Hepatocyte (in vitro differentiated cells): Measurements from ENCODE around the gene CIAO3. TPM values are rescaled to one million over a fixed set of nuclear protein-coding genes. Genes with fewer than 3 reads are reported as not detected.
"Not testable (repeated sequence)": the region's sequence is repeated elsewhere in the genome, so short reads cannot be mapped to it uniquely, and the experiment has no call there.

Source experiments
- DNase-seq: peaks from one replicate; pipeline ENCODE4 v3.0.0-alpha.2; 2016; ENCODE audit warnings: low spot score
- H2AFZ ChIP-seq: fragments of 200-600 bp; sonication (generic); 2 replicates; pipeline ENCODE4 v1.6.0; 2016; ENCODE audit warnings: antibody characterized with exemption, mild to moderate bottlenecking
- H3K27ac ChIP-seq: fragments of 200-600 bp; sonication (generic); 2 replicates; pipeline ENCODE4 v1.5.1; 2016; ENCODE audit warnings: mild to moderate bottlenecking
- H3K27me3 ChIP-seq: fragments of 200-600 bp; sonication (generic); 2 replicates; pipeline ENCODE4 v1.6.1; 2016
- H3K36me3 ChIP-seq: fragments of 200-600 bp; sonication (generic); replicated peaks from 2 replicates; pipeline ENCODE4 v1.5.1; 2016; ENCODE audit warnings: low read depth; ENCODE audit not compliant: insufficient read depth
- H3K4me1 ChIP-seq: fragments of 200-600 bp; sonication (generic); 2 replicates; pipeline ENCODE4 v1.5.1; 2016; ENCODE audit warnings: mild to moderate bottlenecking, moderate library complexity; ENCODE audit not compliant: insufficient read depth
- H3K4me2 ChIP-seq: fragments of 200-600 bp; sonication (generic); 2 replicates; pipeline ENCODE4 v1.6.0; 2016
- H3K4me3 ChIP-seq: fragments of 200-600 bp; sonication (generic); 2 replicates; pipeline ENCODE4 v1.5.1; 2016; ENCODE audit warnings: mild to moderate bottlenecking
- H3K79me2 ChIP-seq: fragments of 200-600 bp; sonication (generic); 2 replicates; pipeline ENCODE4 v1.6.0; 2017; ENCODE audit warnings: mild to moderate bottlenecking
- H3K9me2 ChIP-seq: fragments of 200-600 bp; sonication (generic); replicated peaks from 2 replicates; pipeline ENCODE4 v1.6.0; 2017; ENCODE audit warnings: mild to moderate bottlenecking; ENCODE audit not compliant: insufficient read depth
- H3K9me3 ChIP-seq: fragments of 200-600 bp; sonication (generic); 2 replicates; pipeline ENCODE4 v1.5.1; 2016; ENCODE audit warnings: low read depth, mild to moderate bottlenecking
- H4K20me1 ChIP-seq: fragments of 200-600 bp; sonication (generic); 2 replicates; pipeline ENCODE4 v1.6.0; 2016; ENCODE audit warnings: mild to moderate bottlenecking; ENCODE audit not compliant: insufficient read depth, poor library complexity, severe bottlenecking
- EZH2 ChIP-seq: fragments of 200-600 bp; sonication (generic); IDR thresholded peaks from 2 replicates; pipeline ENCODE4 v1.6.1; 2016; ENCODE audit warnings: antibody characterized with exemption, mild to moderate bottlenecking, borderline replicate concordance
- EZH2phosphoT487 ChIP-seq: fragments of 200-600 bp; sonication (generic); IDR thresholded peaks from one replicate; pipeline ENCODE4 v1.6.1; 2018; ENCODE audit warnings: antibody characterized with exemption, mild to moderate bottlenecking, low read depth, moderate library complexity; ENCODE audit not compliant: unreplicated experiment, severe bottlenecking
- WGBS: methylation state at CpG from one replicate; pipeline ENCODE4 v1.1.6; 2016; ENCODE audit warnings: low lambda C conversion rate; ENCODE audit errors: missing lambda C conversion rate; 5-methylcytosine and 5-hydroxymethylcytosine counted together
- polyA plus RNA-seq: library from polyadenylated mRNA; unstranded; fragments of >200 nt; fragmentation: Nextera tagmentation; extraction: Ambion mirVana; gene quantifications from 2 replicates; pipeline ENCODE4 v1.2.1, GENCODE V29; 2016
- total RNA-seq: library from RNA; depleted of rRNA; stranded (reverse); fragments of >200 nt; gene quantifications from 2 replicates; pipeline ENCODE4 v1.2.3, GENCODE V29; 2014
- TF ChIP-seq, protein P1 (sequence below): fragments of 200-600 bp; sonication (generic); IDR thresholded peaks from 2 replicates; pipeline ENCODE4 v1.5.1; 2016; ENCODE audit warnings: antibody characterized with exemption, mild to moderate bottlenecking; ENCODE audit not compliant: poor library complexity

Gene CIAO3
- total and polyA plus RNA-seq, 2 experiments from 2014 or later, result 39.0 to 42.8 TPM

DNA sequence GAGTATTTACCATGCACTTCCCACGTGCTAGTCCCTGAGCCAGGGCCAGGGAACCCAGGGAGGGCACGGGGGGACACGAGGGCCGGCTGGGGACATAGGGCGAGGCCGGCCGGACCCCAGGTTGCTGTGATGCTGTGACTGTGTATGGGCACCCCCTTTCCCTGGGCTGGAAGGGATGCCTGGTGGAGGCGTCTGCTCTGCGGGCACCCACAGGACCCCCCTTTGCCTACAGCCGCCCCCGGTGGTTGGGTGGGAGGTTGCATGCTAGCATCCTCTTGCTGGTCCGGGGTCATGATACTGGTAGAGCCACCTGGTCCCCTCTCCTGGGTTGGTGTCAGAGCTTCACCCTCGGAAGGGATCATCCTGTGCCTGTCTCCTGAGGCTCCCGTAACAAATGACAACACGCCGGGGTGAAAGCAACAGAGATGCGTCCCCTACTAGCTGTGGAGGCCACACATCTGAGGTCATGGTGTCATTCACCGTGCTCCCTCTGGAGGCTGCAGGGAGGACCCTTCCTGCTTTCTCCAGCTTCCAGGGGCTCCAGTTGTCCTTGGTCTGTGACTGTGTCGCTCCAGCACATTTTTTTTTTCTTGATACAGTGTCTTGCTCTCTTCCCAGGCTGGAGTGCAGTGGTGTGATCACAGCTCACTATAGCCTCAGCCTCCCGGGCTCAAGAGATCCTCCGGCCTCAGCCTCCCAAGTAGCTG is 3.1 kb upstream of the CIAO3 start:
- no peaks in the 10 kb centered on the region for H4K20me1 ChIP-seq
- peaks cover 13% of the 10 kb centered on the region for H3K79me2 ChIP-seq
- 87% methylated on average over 20 of the region's 21 CpGs for WGBS
- no peak for DNase-seq
- no peak overlapping the region for H2AFZ ChIP-seq
- H3K9me3 ChIP-seq, result no peaks in the 10 kb centered on the region
- H3K4me3 ChIP-seq, result no peak overlapping the region
- H3K4me2 ChIP-seq, result no peak overlapping the region
- TF ChIP-seq, protein P1, sequence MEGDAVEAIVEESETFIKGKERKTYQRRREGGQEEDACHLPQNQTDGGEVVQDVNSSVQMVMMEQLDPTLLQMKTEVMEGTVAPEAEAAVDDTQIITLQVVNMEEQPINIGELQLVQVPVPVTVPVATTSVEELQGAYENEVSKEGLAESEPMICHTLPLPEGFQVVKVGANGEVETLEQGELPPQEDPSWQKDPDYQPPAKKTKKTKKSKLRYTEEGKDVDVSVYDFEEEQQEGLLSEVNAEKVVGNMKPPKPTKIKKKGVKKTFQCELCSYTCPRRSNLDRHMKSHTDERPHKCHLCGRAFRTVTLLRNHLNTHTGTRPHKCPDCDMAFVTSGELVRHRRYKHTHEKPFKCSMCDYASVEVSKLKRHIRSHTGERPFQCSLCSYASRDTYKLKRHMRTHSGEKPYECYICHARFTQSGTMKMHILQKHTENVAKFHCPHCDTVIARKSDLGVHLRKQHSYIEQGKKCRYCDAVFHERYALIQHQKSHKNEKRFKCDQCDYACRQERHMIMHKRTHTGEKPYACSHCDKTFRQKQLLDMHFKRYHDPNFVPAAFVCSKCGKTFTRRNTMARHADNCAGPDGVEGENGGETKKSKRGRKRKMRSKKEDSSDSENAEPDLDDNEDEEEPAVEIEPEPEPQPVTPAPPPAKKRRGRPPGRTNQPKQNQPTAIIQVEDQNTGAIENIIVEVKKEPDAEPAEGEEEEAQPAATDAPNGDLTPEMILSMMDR, result no peak
- TF ChIP-seq EZH2phosphoT487 (no peak), EZH2 (no peak)
- H3K9me2 ChIP-seq, result no peaks in the 10 kb centered on the region
- H3K36me3 ChIP-seq, result no peaks in the 10 kb centered on the region
- H3K27ac ChIP-seq, result no peak overlapping the region
- no peaks in the 10 kb centered on the region for H3K27me3 ChIP-seq
- peaks cover 11% of the 10 kb centered on the region for H3K4me1 ChIP-seq

GRCh38 chr16:742894-743293 is 2.1 kb upstream of the CIAO3 start:
- H3K36me3 ChIP-seq, DNase-seq, H3K27ac ChIP-seq, H4K20me1 ChIP-seq, H3K9me3 ChIP-seq, H3K4me2 ChIP-seq, H3K9me2 ChIP-seq, H3K27me3 ChIP-seq, H2AFZ ChIP-seq, H3K4me3 ChIP-seq: not testable (repeated sequence)
- Histone ChIP-seq H3K79me2 (peaks cover 13% of the 10 kb centered on the region), H3K4me1 (peaks cover 11% of the 10 kb centered on the region)
- WGBS, result 90% methylated on average over 14 of the region's 14 CpGs

GRCh38 chr16:741986-742629 is 1.3 kb upstream of the CIAO3 start:
- DNase-seq, result no peak
- H3K9me2 ChIP-seq, result no peaks in the 10 kb centered on the region
- no peak for TF ChIP-seq EZH2phosphoT487
- TF ChIP-seq EZH2, result no peak
- TF ChIP-seq, protein P1, result no peak

GRCh38 chr16:740459-740763 is 386 bp downstream of the CIAO3 start:
- Histone ChIP-seq H3K4me1 (peaks cover 11% of the 10 kb centered on the region), H2AFZ (peak overlapping the region; percentile 84)

More at GRCh38 chr16:741986-742629, 1.3 kb upstream of the CIAO3 start:
- Histone ChIP-seq H2AFZ (no peak overlapping the region), H3K9me3 (no peaks in the 10 kb centered on the region), H3K36me3 (no peaks in the 10 kb centered on the region), H3K4me3 (no peak overlapping the region), H4K20me1 (no peaks in the 10 kb centered on the region), H3K27me3 (no peaks in the 10 kb centered on the region), H3K79me2 (peaks cover 13% of the 10 kb centered on the region), H3K27ac (no peak overlapping the region), H3K4me2 (peak overlapping the region; percentile 93), H3K4me1 (peaks cover 11% of the 10 kb centered on the region)
- 93% methylated on average over 15 of the region's 15 CpGs for WGBS

More at GRCh38 chr16:740459-740763, 386 bp downstream of the CIAO3 start:
- H3K27me3 ChIP-seq, result no peaks in the 10 kb centered on the region
- peaks cover 13% of the 10 kb centered on the region for H3K79me2 ChIP-seq
- no peaks in the 10 kb centered on the region for H3K9me2 ChIP-seq
- no peak for DNase-seq
- 2% methylated on average over 19 of the region's 22 CpGs for WGBS
- TF ChIP-seq EZH2 (no peak), EZH2phosphoT487 (no peak)
- TF ChIP-seq, protein P1, result no peak
- peak overlapping the region; percentile 79 for H3K27ac ChIP-seq
- H3K4me3 ChIP-seq, result peak overlapping the region; percentile 91
- no peaks in the 10 kb centered on the region for H3K9me3 ChIP-seq
- H3K36me3 ChIP-seq, result no peaks in the 10 kb centered on the region
- H3K4me2 ChIP-seq, result peak overlapping the region; percentile 99
- no peaks in the 10 kb centered on the region for H4K20me1 ChIP-seq
